ENCODE measurements around the gene SULT1B1.

Gene SULT1B1

DNA sequence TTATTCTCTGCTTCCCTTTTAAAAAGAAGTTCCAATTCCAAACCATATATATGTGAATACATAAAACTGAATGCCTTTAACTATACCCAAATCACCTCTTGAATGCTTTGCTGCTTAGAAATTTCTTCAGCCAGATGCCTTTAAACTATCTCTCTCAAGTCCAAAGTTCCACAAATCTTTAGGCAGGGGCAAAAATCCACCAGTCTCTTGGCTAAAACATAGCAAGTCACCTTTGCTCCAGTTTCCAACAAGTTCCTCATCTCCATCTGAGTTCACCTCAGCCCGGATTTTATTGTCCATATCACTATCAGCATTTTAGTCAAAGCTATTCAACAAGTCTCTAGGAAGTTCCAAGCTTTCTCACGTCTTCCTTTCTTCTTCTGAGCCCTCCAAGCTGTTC is 49.8 kb downstream of the SULT1B1 start:
- no peak for DNase-seq (ENCODE audit: low read depth)
- TF ChIP-seq, protein P1, sequence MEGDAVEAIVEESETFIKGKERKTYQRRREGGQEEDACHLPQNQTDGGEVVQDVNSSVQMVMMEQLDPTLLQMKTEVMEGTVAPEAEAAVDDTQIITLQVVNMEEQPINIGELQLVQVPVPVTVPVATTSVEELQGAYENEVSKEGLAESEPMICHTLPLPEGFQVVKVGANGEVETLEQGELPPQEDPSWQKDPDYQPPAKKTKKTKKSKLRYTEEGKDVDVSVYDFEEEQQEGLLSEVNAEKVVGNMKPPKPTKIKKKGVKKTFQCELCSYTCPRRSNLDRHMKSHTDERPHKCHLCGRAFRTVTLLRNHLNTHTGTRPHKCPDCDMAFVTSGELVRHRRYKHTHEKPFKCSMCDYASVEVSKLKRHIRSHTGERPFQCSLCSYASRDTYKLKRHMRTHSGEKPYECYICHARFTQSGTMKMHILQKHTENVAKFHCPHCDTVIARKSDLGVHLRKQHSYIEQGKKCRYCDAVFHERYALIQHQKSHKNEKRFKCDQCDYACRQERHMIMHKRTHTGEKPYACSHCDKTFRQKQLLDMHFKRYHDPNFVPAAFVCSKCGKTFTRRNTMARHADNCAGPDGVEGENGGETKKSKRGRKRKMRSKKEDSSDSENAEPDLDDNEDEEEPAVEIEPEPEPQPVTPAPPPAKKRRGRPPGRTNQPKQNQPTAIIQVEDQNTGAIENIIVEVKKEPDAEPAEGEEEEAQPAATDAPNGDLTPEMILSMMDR (IDR thresholded peaks at IDR 0.05; ENCODE audit: low read depth, low read length), result no peak
- TF ChIP-seq POLR2A (IDR thresholded peaks at IDR 0.05; ENCODE audit: extremely low read depth, insufficient read length), result no peak
- TF ChIP-seq, protein P2, sequence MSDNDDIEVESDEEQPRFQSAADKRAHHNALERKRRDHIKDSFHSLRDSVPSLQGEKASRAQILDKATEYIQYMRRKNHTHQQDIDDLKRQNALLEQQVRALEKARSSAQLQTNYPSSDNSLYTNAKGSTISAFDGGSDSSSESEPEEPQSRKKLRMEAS (IDR thresholded peaks at IDR 0.05; ENCODE audit: low read depth, low read length), result no peak
- no peak for TF ChIP-seq MYC (IDR thresholded peaks at IDR 0.05; ENCODE audit: low read depth, low read length)
- no peak overlapping the region for H3K4me3 ChIP-seq (ENCODE audit: low read depth, low read length)

DNA sequence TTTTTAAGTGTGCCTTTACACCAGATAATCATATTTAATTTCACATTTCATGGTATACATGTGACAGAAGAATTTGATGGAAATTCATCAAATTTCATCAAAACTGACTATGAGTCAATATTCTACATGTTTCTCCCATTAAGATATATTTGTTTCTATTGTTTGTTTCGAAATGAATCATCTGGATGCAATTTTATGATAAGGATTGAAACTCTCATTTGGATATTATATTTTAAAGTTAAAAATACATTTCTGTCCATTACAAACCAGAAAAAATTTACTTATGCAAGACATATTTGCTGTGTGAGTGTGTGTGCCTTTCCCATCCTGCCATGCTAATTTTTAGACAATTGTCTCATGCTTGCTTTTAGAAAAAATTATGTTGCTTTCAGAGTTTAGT is 52.2 kb downstream of the SULT1B1 start:
- TF ChIP-seq, protein P2 (IDR thresholded peaks at IDR 0.05; ENCODE audit: low read depth, low read length), result no peak
- no peak for TF ChIP-seq MYC (IDR thresholded peaks at IDR 0.05; ENCODE audit: low read depth, low read length)
- TF ChIP-seq, protein P1 (IDR thresholded peaks at IDR 0.05; ENCODE audit: low read depth, low read length), result no peak
- TF ChIP-seq POLR2A (IDR thresholded peaks at IDR 0.05; ENCODE audit: extremely low read depth, insufficient read length), result no peak
- DNase-seq (ENCODE audit: low read depth), result no peak
- H3K4me3 ChIP-seq (ENCODE audit: low read depth, low read length), result no peak overlapping the region

DNA sequence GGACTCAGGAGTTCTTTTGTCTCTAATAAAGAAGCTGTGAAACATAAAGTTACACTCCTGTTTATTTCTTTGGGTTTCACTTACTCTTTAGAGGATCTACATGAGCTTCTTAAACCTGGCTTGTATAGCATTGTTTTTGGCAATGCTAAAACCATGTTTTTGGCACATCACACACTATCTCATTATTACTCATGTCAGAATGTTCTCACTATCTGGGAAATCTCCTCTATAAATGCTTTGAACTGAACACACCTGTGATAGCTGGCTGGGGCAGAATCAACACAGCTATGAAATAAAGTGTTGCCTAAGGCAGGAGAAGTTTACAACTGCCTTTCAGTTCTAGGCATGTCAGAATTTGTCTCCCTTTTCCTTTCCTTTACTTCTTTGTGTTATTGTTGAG is 52.6 kb downstream of the SULT1B1 start:
- no peak for DNase-seq (ENCODE audit: low read depth)
- no peak overlapping the region for H3K4me3 ChIP-seq (ENCODE audit: low read depth, low read length)
- TF ChIP-seq, protein P1 (IDR thresholded peaks at IDR 0.05; ENCODE audit: low read depth, low read length), result no peak
- TF ChIP-seq, protein P2 (IDR thresholded peaks at IDR 0.05; ENCODE audit: low read depth, low read length), result no peak
- TF ChIP-seq MYC (IDR thresholded peaks at IDR 0.05; ENCODE audit: low read depth, low read length) (no peak), POLR2A (IDR thresholded peaks at IDR 0.05; ENCODE audit: extremely low read depth, insufficient read length) (no peak)

DNA sequence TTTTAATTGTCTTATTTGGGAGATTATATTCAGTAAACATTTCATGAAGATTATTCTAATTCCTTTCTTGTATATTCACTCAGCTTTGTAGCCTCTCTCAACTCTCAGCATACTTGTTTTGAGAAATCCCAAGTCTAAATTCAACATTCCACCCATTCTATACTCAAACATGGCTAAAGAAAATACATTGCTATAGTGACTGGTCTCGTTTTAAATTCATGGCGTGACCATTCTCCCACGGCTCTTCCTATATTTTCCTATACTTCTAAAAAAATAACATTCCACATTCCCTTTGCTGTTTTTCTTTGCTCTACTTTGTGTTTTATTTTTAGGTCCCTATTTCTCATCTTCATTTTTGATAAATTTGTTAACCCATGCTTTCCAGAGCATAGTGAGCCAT is 58.2 kb downstream of the SULT1B1 start:
- TF ChIP-seq, protein P2 (IDR thresholded peaks at IDR 0.05; ENCODE audit: low read depth, low read length), result no peak
- TF ChIP-seq, protein P1 (IDR thresholded peaks at IDR 0.05; ENCODE audit: low read depth, low read length), result no peak
- TF ChIP-seq POLR2A (IDR thresholded peaks at IDR 0.05; ENCODE audit: extremely low read depth, insufficient read length), result no peak
- TF ChIP-seq MYC (IDR thresholded peaks at IDR 0.05; ENCODE audit: low read depth, low read length), result no peak
- no peak overlapping the region for H3K4me3 ChIP-seq (ENCODE audit: low read depth, low read length)
- DNase-seq (ENCODE audit: low read depth), result no peak

DNA sequence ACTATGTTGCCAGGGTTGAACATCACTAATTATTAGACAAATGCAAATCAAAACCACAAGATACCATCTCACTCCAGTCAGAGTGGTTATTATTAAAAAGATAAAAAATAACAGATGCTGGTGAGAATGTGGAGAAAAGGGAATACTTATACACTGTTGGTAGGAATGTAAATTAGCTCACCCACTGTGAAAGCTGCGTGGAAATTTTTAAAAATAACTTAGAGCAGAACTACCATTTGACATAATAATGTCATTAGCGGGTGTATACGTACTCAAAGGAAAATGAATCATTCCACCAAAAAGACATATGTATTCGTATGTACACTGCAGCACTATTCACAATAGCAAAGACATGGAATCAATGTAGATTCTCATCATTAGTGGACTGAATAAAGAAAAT is 58.7 kb downstream of the SULT1B1 start:
- no peak overlapping the region for H3K4me3 ChIP-seq (ENCODE audit: low read depth, low read length)
- no peak for DNase-seq (ENCODE audit: low read depth)
- TF ChIP-seq, protein P2 (IDR thresholded peaks at IDR 0.05; ENCODE audit: low read depth, low read length), result no peak
- TF ChIP-seq, protein P1 (IDR thresholded peaks at IDR 0.05; ENCODE audit: low read depth, low read length), result no peak
- TF ChIP-seq MYC (IDR thresholded peaks at IDR 0.05; ENCODE audit: low read depth, low read length) (no peak), POLR2A (IDR thresholded peaks at IDR 0.05; ENCODE audit: extremely low read depth, insufficient read length) (no peak)

Data from NB4 (cell line).